Activated naive CD4-positive, alpha-beta T cell treated with Interleukin-2 at 50 U/mL for 16 hours (primary cell): Measurements from ENCODE around the gene GSE1.

Experiments
- DNase-seq: peaks from one replicate; pipeline ENCODE4 v3.0.0-alpha.2; 2020

The GSE1 gene

DNA sequence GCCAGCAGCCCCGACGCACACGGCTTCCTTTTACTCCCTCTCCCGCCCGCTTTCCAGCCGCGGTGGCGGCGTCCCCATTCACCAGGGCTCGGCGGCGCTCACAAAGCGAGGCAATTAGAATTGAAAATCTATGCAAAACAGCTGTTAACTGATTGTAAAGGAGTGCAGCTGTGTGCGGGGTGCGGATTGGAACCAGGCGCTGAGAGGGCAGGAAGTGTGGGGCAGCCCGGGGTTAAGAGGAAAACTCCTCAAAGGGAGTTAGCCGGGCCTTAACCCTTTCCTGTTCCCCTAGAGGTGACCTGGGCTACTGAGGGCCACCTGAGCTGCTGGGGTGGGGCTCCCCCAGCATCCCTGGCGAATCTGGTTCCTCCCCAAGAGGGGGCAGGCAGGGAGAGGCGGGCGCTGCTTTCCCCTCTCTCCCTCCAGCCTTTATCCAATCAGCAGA, 5.8 kb upstream of the GSE1 start:
- no peak for DNase-seq

GRCh38 chr16:85607796-85608514, 5.2 kb upstream of the GSE1 start:
- DNase-seq, result no peak

- no peak for DNase-seq
Observed at GRCh38 chr16:85608515-85608885, 4.6 kb upstream of the GSE1 start.

DNA sequence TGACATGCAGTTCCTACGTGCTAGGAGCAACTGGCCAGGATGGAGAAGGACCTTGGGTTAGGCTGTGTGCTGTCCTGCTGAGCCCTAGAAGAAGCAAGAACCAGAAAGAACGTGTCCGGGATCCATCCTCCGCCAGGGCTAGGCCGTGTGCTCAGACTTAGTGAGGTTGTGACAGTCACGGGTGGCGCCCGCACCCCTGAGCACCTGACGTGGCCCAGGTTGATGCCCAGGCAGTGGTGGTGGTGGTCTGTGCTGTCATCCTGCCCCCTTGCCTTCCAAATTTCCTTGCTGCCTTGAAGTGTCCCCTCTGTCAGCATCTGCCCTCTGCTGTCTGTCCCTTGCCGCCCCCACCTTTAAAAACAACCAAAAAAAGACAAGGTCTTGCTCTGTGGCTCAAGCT, 4.2 kb upstream of the GSE1 start:
- no peak for DNase-seq

GRCh38 chr16:85609539-85609938, 3.6 kb upstream of the GSE1 start:
- no peak for DNase-seq

GRCh38 chr16:85610059-85610445, 3.1 kb upstream of the GSE1 start:
- DNase-seq, result no peak

DNA sequence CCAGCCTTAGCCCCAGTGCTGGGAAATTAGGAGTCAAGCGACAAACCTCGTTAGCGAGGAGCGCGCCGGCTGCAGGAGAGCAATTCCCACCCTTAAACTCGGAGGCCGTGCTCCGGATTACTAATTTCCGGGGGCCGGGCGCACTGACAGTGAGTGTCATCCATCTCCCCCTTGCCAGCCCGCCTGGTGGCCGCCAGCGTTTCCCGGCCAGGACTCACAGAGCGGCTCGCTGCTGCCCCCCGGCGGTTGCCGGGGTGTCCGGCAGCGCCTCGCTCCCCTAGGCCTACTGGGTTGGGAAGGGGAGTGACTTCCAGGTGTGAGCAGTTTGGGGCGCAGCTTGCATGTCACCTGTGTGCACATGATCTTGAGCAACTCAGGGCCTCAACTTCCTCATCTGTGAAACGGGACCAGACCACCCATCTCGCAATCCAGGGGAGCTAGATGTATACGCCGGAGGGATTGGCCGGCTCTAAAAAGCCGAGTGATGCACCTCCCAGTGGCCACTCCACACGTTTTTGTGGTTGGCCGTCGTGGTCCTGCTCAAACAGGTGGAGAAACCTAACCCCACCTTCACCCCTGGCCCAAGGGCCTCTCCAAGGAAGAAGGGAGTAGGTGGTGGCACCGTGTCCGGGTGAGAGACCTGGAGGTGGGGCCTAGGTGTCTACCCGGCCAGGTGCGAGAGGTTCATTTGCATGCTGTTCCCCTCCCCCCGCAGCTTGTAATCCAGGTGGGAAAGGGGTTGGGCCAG, 2.5 kb upstream of the GSE1 start:
- DNase-seq, result peak; percentile 89

GRCh38 chr16:85611194-85611443, 2.0 kb upstream of the GSE1 start:
- DNase-seq, result no peak

DNA sequence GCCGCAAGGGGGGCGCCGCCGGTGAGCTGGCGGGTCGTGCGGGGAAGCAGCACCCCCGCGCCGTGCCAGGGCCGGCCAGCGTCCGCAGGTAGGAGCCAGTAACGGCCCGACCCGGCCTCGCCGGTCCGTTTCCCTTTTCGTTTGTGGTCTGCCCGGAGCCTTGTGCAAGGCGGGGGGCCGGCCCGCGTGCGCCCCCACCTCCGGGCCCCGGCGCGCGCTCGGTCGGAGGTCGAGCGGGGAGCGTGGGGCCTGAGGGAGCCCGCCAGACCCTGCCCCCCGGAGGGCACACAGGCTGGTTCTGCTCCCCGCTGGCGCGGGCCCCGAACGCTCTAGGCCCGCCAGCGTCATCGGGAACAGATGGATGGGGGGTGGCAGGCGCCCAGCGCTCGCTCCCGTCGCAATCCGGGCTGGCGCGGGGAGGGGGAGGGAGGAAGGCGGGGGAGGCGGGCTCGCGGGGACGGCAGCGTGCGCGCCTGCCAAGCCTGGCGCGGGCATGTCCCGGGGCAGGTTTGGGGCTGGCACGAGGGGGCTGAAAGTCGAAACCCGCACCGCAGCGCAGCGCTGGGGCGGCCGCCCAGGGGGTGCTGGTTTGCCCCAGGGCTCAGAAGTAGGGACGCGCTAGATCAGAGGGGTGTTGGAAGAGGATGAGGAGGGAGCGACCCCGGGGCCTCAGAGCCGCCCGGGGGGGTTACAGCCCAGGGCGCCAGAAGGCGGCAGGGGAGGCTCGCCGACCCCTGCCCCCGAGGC, 1.5 kb upstream of the GSE1 start:
- DNase-seq, result peak; percentile 59

DNA sequence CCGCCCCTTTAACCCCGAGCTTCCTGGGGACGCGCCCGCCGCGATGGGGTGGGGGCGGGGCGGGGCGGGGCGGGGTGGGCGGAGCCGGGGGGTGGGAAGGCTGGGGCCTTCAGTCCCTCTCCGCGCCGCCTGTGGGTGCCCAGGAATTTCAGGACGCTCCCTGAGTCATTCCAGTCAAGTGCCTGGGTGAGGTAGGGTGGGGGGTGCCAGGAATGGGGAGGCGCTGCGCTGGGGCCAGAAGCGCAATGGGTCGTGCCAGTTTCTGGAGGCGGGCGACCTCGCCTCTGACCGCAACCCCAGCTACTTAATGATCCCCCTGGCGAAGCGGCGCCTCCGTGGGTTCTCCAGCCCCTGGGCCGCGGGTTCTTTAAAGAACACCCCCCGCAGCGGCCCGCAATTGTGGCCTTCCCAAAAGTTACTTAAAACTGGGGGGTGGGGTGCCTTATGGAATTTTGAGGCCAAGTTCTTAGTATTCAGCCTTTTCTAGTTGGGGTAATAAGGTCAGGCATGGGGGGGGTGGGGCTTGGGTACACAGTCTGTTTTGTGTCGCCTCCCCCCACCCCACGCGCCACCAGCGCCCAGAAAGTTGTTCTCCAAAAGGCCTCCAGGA, 826 bp upstream of the GSE1 start:
- peak; percentile 43 for DNase-seq

DNA sequence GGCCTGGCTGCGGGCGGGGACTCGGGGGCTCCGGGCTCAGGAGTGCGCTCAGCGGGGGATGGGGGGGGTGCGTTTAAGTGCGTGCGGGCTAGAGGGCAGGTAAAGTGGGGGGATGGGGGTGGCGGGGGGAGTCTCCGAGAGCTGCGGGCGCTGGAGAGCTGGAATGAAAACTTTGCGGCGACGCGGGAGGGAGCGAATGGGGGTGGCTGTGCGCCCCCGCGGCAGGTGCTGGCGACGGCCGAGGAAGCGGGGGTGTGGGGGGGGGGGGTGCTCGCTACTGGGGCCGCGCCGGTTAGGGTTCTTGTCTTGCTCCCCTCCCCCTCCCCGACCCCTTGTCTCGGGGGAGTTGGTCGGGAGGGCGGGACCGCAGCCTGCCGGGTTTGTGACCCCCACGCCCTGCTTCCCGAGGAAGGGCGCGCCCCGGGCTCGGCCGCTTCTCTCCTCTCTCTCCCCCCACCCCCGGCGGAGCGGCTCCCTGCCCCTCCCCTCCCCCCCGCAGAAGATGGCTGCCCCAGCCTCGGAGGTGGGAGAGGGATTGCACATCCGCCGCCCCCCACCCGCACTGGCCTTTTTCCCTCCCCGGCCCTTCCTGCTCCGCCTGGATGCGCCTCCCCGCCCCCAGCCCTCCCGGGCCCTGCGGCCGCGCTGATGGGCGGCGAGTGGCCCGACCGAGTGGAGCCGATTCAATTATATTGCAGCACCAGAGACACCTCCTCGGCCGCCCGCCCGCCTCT, 649 bp downstream of the GSE1 start:
- DNase-seq, result peak; percentile 7

GRCh38 chr16:85614338-85615013, 1.4 kb downstream of the GSE1 start:
- DNase-seq, result peak; percentile 2

- peak; percentile 58 for DNase-seq
Observed at GRCh38 chr16:85615014-85615851, 2.1 kb downstream of the GSE1 start.

- peak; percentile 79 for DNase-seq
Observed at GRCh38 chr16:85615852-85616606, 2.9 kb downstream of the GSE1 start.

- DNase-seq, result peak; percentile 3
Observed at GRCh38 chr16:85616607-85617321, 3.6 kb downstream of the GSE1 start.

DNA sequence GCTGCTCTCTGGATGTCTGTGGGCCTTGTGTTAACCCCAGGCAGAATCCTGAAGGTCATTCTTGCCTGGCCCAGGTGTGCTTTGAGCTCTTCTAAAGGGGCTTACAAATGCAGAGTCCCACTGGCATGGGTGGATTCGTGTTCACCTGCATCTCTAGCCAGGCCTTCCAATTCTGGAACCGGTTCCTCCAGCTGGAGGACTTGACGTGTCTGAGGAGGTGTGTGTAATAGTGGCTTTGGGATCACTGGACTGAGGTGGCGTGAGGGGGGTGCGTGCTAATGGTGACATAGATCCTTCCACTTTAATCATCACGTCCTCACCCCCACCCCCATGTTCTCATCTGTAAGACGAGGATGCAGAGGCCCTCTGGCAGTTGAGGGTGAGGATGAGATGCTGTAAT, 4.8 kb downstream of the GSE1 start:
- DNase-seq, result no peak

- no peak for DNase-seq
Observed at GRCh38 chr16:85618521-85618920, 5.4 kb downstream of the GSE1 start.

- no peak for DNase-seq
Observed at GRCh38 chr16:85619101-85619891, 6.2 kb downstream of the GSE1 start.

GRCh38 chr16:85620374-85620773, 7.3 kb downstream of the GSE1 start:
- no peak for DNase-seq
